OCI-M1 (cell line): ENCODE data around the gene ITPRID2.
A peak's percentile ranks its signal among the peaks of the same experiment; 100 is the strongest.
"Not testable (repeated sequence)": the region's sequence is repeated elsewhere in the genome, so short reads cannot be mapped to it uniquely, and the experiment has no call there.

Experiments
- DNase-seq: peaks from one replicate; lab custom pipeline; 2025; lab: John Stamatoyannopoulos, UW

ITPRID2 gene

GRCh38 chr2:181916726-181917718, 25.5 kb downstream of the ITPRID2 start:
- DNase-seq: no peak

DNA sequence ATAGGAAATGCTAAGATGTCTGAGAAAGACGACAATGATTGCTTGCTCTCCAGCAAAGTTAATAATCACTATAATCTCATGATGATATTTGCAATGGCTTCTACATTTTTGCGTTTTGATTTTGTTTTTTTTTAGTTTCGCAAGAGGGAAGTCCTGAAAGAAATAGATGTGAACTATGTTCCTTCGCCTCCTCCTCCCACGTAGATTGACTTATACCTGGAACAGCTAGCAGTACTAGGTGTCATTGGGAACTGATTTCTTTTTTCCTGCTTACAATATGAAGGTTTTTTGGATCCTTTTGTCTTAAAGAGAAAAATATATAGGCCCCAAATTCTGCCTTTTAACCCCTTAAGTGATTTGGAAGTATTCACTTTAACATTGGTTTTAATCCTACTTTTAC, 26.7 kb downstream of the ITPRID2 start:
- DNase-seq: no peak

- DNase-seq: no peak
Measured at GRCh38 chr2:181923121-181923520, 31.6 kb downstream of the ITPRID2 start.

- no peak for DNase-seq
Measured at GRCh38 chr2:181924336-181924735, 32.8 kb downstream of the ITPRID2 start.

- no peak for DNase-seq
Measured at GRCh38 chr2:181934694-181935093, 43.2 kb downstream of the ITPRID2 start.

GRCh38 chr2:181937473-181937872, 45.9 kb downstream of the ITPRID2 start:
- peak; percentile 72 for DNase-seq

DNA sequence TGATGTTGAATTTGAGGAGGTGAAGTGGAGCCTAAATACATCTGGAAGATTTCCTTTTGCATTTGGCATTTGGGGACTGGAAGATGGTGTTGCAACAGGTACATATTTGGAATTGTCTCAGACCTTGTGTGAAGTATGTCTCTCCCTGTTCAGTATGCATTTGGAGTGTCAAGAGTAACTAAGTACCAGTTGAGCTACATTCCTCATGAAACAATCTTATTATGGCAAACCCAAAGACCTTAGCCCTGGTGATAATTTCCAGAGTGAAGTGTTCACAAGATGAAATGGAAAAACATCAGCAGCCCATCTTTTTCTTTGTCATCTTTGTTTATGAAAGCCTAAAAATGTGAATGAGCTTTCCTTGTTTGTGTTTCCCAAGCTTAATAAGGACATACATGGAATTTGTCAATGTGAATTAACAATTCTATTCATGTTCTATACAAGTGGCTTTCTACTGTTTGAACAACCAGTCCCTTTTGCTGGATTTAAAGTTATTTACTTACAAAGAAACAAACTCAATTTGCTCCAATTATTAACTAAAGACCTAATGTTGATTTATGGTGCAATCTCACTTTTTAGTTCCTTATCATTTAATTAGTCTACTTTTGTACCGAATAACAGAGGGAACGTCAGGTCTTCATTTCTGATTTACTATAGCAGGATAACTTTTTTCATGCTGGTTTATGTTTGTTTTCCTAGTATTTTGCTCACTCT, 52.0 kb downstream of the ITPRID2 start:
- no peak for DNase-seq

- no peak for DNase-seq
Measured at GRCh38 chr2:181944164-181944913, 52.8 kb downstream of the ITPRID2 start.

DNA sequence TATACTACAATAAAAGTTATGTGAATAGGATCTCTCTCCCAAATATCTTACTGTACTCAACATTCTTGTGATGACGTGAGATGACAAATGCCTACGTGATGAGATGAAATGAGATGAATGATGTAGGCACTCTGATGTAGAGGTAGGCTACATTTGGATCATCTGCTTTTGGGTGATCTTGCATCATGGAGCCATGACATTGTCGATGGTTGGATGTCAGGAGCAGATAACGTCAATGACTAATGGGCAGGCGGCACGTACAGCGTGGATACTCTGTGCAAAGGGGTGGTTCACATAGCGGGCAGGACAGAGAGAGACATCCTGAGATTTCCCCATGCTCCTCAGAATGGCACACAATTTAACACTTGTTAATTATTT, 53.4 kb downstream of the ITPRID2 start:
- no peak for DNase-seq

GRCh38 chr2:181946444-181947127, 55.1 kb downstream of the ITPRID2 start:
- DNase-seq: no peak

GRCh38 chr2:181947273-181947672, 55.7 kb downstream of the ITPRID2 start:
- DNase-seq: no peak

DNA sequence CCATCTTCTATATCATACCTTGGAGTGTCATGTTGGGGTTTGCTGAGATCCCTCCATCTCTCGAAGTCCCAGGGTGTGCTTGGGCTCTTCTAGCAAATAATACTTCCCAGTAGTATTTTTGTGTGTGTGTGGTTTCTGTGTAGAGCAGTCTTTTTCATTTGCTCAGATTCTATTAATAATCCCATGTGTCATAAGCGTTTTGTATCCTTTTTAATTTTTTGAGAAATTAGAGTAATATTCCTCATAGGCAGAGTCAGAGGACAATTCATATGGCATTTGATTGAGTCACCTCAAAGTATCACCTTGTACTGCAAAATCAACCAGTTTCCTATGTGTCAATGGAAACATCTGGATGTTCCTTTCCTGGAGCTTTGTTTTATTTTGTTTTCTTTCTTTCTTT, 56.7 kb downstream of the ITPRID2 start:
- no peak for DNase-seq

GRCh38 chr2:181949047-181949446, 57.5 kb downstream of the ITPRID2 start:
- DNase-seq: no peak

DNA sequence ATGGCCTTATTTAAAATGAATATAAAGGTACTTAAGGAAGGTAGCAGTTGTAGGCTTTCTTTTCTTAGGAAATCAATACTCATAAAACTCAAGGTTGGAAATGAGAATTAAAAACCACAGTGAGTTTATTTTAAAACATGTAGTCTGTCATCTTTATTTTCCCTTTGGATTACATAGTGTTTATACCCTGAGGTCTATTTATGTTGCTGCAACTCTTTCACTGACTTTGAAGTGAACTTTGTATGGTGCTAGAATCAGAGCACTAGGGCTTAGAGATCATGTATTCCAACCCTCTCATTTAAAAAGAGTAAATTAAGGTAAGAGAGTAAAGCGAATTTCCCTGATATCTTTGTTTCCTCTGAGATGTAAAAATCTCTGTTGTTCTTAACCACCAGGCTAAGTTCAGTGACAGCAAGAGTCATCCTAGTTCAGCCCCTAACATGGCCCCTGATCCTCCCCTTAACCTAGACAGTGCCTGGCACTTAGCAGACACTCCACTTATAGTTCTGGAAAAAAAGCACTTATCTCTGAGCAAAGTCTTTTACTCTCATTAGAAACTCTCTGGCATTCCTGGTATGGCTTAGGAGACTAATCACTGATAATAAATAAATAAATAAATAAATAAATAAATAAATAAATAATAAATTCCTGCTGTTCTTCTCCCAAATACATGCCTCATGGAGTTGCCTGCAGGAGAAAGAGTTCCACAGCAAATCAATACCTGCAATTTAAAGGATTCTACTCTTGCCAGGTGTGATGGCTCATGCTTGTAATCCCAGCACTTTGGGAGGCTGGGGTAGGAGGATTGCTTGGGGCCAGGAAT, 61.1 kb downstream of the ITPRID2 start:
- no peak for DNase-seq

DNA sequence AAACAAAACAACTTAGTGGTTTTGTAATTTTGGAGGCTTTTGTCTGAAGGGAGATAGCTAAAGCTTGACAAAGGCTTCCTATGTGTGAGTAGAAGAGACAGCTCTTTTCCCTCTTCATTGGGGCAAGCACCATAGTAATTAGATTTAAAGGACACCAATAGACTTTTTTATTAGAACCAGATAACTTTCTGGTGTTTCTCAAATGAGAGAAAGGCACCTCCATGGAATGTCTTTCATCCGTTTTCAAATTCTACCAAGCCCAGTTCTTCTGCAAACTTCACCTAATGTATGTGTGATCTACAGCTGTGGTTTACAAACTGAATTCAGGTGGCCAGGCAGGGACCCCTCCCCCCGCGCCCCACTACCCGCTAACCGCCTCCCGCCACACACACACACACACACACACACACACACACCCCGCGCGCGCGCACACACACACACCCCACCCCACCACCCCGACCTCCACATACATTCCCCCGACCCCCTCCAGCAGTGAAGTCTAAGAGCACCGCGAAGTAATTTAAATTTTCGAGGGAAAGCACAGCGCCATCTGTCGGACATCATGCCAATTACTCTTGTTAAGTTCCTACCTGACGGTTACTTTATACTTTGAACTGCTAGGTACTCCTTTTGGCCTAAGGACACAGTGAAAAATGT, 62.5 kb downstream of the ITPRID2 start:
- DNase-seq: peak; percentile 90

DNA sequence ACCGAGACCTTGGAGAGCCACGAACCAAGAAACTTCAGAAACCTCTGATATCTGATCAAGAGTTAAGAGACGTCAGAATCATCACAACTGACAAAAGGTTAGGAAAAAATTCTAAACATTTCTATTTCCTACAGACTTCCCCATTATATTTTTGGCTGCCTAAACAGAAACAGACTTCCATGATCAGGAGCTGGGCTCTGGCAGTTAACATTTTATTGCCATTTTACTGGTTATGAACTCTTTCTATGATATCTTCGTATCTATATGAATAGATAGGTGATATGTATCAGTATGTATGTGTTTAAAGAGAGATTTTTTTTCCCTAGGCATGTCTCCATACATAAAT, 63.0 kb downstream of the ITPRID2 start:
- DNase-seq: no peak

- no peak for DNase-seq
Measured at GRCh38 chr2:181955010-181955409, 63.5 kb downstream of the ITPRID2 start.

- not testable (repeated sequence) for DNase-seq
Measured at GRCh38 chr2:181955866-181956265, 64.3 kb downstream of the ITPRID2 start.

DNA sequence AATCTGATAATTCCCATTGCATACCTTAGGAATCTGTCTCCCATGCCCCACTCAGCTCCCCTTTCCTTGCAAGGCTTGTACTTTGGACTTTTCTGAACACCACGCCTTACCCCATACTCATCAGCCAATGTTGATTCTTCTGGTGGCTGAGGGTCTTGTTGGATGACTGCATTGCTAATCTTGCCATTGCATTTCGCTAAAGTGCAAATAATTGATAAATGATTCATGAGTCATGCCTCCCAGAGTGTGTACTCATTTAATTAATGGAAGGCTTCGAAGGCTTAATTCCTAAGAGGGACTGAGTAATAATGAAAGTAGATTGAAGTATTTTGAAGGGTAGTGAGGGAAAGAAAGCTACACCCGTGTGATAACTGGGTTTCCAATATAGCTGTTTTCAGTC, 66.1 kb downstream of the ITPRID2 start:
- DNase-seq: no peak

- DNase-seq: no peak
Measured at GRCh38 chr2:181958726-181959125, 67.2 kb downstream of the ITPRID2 start.

- DNase-seq: no peak
Measured at GRCh38 chr2:181959508-181959907, 68.0 kb downstream of the ITPRID2 start.
